ENCODE data around the gene SPRED1. TPM values are rescaled to one million over a fixed set of nuclear protein-coding genes. Genes with fewer than 3 reads are reported as not detected.
"Not testable (repeated sequence)": the region's sequence is repeated elsewhere in the genome, so short reads cannot be mapped to it uniquely, and the experiment has no call there.

The SPRED1 gene
- polyA plus RNA-seq, 3 donors, result 32.8 to 36.5 (median 34.6) TPM

DNA sequence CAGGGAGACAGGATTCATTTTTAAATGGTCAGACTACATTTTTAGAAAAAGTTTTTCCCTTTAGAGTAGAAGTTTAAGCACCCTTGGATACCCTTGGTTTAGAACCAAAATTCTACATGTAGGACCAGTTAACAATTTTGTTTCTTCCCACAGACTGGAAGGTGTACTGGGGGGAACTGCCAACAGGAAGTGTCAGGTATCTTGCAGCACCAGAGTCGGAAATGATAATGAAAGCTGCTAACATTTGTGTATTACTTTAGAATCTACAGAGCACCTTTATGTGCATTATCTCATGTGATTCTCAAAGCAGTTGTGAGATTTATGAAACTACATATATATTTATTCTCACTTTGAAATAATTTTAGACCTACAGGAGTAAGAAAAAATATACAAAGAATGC lies 21.5 kb downstream of the SPRED1 start:
- DNase-seq (ENCODE audit: low read depth in 3 of 3, low spot score in 2 of 3), result no peak

GRCh38 chr15:38275959-38276358 lies 23.3 kb downstream of the SPRED1 start:
- no peak for DNase-seq (ENCODE audit: low read depth in 3 of 3, low spot score in 2 of 3)

GRCh38 chr15:38277281-38277680 lies 24.6 kb downstream of the SPRED1 start:
- DNase-seq (ENCODE audit: low read depth in 3 of 3, low spot score in 2 of 3), result not testable (repeated sequence)

DNA sequence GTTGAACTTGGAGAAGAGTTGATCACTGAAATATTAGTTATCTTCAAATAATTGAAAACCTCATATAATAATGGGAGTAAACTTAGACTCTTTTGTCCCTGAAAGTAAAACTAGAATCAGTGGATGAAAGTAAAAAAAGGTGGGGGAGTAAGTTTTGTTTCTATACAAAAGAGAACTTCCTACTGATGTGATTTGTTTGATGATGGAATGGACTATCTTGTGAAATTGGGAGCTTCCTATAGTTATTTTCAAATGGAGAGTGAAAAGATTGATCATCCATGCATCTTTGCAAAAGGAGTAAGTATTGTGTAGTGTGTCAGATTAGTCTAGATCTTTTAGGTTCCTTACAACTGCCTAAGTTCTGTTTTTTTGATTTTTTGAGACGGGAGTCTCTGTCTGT lies 28.4 kb downstream of the SPRED1 start:
- DNase-seq (ENCODE audit: low read depth in 3 of 3, low spot score in 2 of 3), result no peak

DNA sequence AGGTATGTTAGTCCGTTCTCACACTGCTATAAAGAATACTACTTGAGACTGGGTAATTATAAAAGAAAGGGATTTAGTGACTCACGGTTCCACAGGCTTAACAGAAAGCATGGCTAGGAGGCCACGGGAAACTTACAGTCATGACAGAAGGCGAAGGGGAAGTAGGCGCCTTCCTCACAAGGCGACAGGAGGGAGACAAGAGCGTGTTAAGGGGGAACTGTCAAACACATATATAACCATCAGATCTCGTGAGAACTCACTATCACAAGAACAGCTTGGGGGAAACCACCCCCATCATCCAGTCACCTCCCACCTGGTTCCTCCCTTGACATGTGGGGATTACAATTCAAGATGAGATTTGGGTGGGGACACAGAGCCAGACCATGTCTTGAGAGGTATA lies 30.4 kb downstream of the SPRED1 start:
- DNase-seq (ENCODE audit: low read depth in 3 of 3, low spot score in 2 of 3), result no peak

DNA sequence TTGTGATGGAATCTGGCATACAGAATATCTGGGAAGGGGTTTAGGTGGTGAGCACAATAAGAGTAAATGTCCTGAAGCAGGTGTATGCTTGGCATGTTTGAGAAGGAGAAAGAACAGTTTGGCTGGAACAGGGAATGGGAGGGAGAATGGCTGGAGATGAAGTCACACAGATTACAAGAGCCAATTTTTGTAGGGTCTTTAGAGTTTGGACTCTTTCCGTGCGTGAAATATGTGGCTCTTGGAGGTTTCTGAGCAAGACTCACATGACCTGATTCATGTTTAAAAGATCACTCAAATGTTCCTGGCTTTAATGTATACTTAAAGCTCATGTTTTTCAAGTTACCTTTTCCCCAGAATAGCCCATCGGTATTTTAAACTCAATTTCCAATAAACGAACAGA lies 32.8 kb downstream of the SPRED1 start:
- DNase-seq (ENCODE audit: low read depth in 3 of 3, low spot score in 2 of 3), result no peak

- no peak for DNase-seq (ENCODE audit: low read depth in 3 of 3, low spot score in 2 of 3)
These were observed 41.5 kb downstream of the SPRED1 start for GRCh38 chr15:38294126-38294525.

- DNase-seq (ENCODE audit: low read depth in 3 of 3, low spot score in 2 of 3), result no peak
These were observed 45.2 kb downstream of the SPRED1 start for GRCh38 chr15:38297623-38298388.

- DNase-seq (ENCODE audit: low read depth in 3 of 3, low spot score in 2 of 3), result no peak
These were observed 46.6 kb downstream of the SPRED1 start for GRCh38 chr15:38299216-38299615.

DNA sequence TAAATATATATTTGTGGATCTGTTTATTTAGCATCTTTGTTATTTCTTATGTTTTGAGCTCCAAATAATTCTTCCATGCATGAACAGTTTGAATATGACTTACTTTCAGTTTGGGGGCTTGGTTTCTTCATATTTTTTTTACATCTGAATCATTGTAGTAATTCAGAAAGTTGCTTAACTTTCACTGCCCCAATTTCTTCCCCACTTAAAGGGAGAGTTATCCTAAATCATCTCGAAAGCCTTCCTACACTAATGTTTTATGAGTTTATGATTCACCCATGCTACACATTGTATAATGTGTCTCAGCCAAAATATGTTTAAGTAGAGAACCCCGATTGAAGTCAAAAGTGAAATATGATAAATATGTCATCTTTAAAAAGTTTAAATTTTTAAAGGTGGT lies 47.8 kb downstream of the SPRED1 start:
- no peak for DNase-seq (ENCODE audit: low read depth in 3 of 3, low spot score in 2 of 3)

DNA sequence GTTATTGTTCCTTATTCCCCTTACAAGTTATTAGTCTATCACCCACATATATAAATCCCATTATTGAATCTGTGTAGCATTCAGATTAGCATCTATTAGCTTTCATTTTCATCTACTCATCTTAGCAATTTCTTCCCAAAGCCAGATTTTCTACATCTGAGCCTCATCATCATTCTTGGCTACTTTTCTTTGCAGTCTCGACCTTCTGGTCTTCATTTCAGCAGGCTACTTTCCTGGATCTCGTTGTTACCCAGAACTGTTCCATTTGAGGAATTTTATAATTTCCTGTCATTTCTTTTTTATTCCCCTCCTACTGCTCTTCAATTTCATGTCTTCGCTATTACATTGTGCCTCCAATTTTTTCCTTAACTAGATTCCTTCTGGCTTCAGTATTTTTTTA lies 51.8 kb downstream of the SPRED1 start:
- DNase-seq (ENCODE audit: low read depth in 3 of 3, low spot score in 2 of 3), result no peak

GRCh38 chr15:38307251-38307650 lies 54.6 kb downstream of the SPRED1 start:
- DNase-seq (ENCODE audit: low read depth in 3 of 3, low spot score in 2 of 3), result no peak

GRCh38 chr15:38307861-38308641 lies 55.4 kb downstream of the SPRED1 start:
- DNase-seq (ENCODE audit: low read depth in 3 of 3, low spot score in 2 of 3), result no peak

- DNase-seq (ENCODE audit: low read depth in 3 of 3, low spot score in 2 of 3), result no peak
These were observed 56.2 kb downstream of the SPRED1 start for GRCh38 chr15:38308797-38309196.

DNA sequence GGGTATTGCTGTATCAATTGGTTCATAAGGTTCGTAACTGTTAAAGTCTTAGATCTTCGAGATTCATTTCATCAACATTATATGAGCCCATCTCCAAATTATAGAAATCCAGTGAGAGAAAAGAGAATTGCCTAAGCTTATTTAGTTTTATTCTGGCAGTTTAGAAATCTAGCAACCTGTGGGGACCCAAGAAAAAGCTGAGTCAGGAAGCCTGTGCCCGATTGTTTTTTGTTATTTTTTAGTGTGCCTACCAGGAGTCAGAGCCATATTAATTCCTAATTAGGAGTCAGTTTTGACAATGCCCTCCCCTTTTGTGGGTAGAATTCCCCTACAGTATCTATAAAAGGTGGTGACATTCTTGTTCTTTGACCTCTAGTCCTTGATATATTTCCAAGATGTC lies 59.6 kb downstream of the SPRED1 start:
- no peak for DNase-seq (ENCODE audit: low read depth in 3 of 3, low spot score in 2 of 3)

DNA sequence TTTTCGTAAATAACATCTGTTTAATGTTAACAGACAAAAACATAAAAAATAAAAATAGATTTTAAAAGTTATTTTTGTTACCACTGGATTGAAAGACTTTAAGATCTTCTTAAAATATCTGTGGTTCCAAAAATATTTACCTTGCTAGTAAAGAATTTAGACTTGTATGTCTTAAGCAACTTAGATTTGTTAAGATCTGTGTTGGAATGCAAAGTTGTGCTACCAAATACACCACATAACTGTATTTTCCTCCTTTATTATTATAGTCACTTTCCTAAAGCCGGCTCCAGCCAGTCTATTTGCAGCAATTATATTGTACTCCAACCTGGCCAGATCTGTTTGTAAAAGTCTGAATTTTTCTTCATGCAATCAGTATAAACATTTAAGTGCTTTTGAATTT lies 63.7 kb downstream of the SPRED1 start:
- no peak for DNase-seq (ENCODE audit: low read depth in 3 of 3, low spot score in 2 of 3)

DNA sequence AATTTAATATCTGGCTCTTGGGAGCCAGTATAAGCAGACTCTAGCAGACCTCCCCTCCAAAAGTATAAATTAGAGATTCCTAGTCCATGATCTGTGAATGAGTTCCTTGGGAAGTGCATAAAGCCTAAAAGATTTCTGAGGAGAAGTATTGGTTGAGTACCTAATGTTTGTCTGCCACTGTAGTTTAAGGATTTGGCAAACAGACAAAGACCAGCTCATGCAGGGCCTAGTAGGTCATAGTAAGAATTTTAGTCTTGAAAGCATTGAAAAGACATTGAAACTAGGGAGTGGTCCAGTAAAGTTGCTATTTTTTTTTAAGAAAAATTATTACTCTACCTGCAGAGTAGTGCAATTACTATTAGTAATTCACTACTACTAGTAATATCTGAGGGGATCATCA lies 67.5 kb downstream of the SPRED1 start:
- DNase-seq (ENCODE audit: low read depth in 3 of 3, low spot score in 2 of 3), result no peak

DNA sequence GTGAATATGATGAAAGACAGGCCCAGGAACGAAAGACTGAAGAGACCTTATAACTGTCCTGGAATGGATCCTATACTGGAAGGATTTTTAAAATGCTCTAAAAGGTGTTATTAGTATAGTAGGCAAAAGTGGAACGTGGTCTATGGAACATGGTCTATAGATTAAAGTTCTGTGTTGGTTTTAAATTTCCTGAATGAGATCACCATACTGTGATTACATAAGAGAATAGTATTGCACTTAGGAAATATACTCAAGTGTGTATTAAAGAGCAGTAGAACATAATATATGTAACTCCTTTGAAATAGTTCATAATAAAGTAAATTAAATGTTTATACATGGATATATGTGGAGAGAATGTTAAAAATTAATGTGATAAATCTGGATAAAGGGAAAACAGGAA lies 68.2 kb downstream of the SPRED1 start:
- no peak for DNase-seq (ENCODE audit: low read depth in 3 of 3, low spot score in 2 of 3)

GRCh38 chr15:38323895-38324294 lies 71.3 kb downstream of the SPRED1 start:
- DNase-seq (ENCODE audit: low read depth in 3 of 3, low spot score in 2 of 3), result no peak

DNA sequence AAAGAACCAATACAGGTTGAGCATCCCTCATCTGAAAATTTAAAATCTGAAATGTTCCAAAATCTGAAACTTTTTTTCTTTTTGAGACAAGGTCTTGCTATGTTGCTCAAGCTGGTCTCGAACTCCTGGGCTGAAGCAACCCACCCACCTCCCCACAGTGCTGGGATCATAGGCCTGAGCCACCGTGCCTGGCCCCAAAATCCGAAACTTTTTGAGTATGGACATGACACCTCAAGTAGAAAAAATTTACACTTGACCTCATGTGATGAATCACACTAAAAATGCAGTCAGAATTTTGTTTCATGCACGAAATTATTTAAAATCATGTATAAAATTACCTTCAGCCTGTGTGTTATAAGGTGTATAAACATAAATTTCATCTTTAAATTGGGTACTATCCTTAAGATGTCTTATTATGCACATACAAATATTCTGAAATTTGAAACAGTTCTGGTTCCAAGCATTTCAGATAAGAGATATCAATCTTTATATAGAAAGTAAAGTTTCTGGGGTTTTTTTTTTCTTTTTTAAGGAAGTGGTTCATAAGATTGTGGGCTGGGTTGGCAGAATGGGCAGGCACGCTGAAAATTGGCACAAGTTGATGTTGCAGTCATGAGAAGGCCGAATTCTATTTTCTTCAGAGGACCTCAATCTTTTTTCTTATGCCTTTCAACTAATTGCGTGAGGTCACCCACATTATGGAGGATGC lies 72.5 kb downstream of the SPRED1 start:
- no peak for DNase-seq (ENCODE audit: low read depth in 3 of 3, low spot score in 2 of 3)

- no peak for DNase-seq (ENCODE audit: low read depth in 3 of 3, low spot score in 2 of 3)
These were observed 73.0 kb downstream of the SPRED1 start for GRCh38 chr15:38325648-38325990.

- DNase-seq (ENCODE audit: low read depth in 3 of 3, low spot score in 2 of 3), result no peak
These were observed 80.1 kb downstream of the SPRED1 start for GRCh38 chr15:38332711-38333110.
